Testis (tissue), 2 donors: ENCODE measurements around the gene MLPH.

Experiments used
- POLR2A ChIP-seq: fragments of 450-650 bp; IDR thresholded peaks from one replicate; pipeline ENCODE4 v1.6.1; 2017; ENCODE audit warnings: antibody characterized with exemption, mild to moderate bottlenecking, moderate library complexity
- TF ChIP-seq, protein P1 (sequence below), 3 experiments: fragments of 450-650 bp in 2 of 3; fragments of 200-600 bp in 1 of 3; sonication (generic) in 1 of 3; IDR thresholded peaks; one replicate each; pipeline ENCODE4 v1.5.1; 2016 to 2019; ENCODE audit warnings: antibody characterized with exemption in 3 of 3, mild to moderate bottlenecking in 2 of 3, moderate library complexity in 1 of 3

DNA sequence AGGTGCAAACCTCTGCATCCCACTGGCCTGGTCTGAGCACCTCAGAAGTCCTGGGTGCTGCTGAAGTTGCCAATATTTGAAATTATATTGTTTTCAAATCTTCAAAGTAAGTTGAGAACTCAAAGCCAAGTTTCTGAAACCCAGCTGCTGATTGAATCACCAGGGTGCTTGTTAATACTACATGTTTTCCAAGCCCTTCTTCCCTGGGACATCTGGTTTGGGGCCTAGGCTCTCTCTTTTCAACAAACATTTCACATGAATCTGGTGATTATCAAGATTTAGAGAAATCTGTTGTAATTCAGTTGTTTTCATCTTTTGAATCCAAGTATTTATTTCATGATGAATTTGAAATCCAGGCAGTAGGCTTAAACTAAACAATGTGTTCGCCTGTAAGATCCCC lies 24.4 kb downstream of the MLPH start:
- TF ChIP-seq POLR2A, result no peak
- TF ChIP-seq, protein P1, sequence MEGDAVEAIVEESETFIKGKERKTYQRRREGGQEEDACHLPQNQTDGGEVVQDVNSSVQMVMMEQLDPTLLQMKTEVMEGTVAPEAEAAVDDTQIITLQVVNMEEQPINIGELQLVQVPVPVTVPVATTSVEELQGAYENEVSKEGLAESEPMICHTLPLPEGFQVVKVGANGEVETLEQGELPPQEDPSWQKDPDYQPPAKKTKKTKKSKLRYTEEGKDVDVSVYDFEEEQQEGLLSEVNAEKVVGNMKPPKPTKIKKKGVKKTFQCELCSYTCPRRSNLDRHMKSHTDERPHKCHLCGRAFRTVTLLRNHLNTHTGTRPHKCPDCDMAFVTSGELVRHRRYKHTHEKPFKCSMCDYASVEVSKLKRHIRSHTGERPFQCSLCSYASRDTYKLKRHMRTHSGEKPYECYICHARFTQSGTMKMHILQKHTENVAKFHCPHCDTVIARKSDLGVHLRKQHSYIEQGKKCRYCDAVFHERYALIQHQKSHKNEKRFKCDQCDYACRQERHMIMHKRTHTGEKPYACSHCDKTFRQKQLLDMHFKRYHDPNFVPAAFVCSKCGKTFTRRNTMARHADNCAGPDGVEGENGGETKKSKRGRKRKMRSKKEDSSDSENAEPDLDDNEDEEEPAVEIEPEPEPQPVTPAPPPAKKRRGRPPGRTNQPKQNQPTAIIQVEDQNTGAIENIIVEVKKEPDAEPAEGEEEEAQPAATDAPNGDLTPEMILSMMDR (IDR thresholded peaks at IDR 0.05), result no peak
